ENCODE data around the gene CTNNB1.

The CTNNB1 gene

GRCh38 chr3:41288785-41289184 is 89.5 kb downstream of the CTNNB1 start:
- no peaks in the 10 kb centered on the region for H3K27me3 ChIP-seq (replicated peaks; ENCODE audit: insufficient read depth, low read length)
- TF ChIP-seq EZH2phosphoT487 (IDR thresholded peaks at IDR 0.05; ENCODE audit: low read length) = no peak
- TF ChIP-seq EZH2 (optimal IDR thresholded peaks at IDR 0.05; ENCODE audit: low read depth, low read length) = no peak
- TF ChIP-seq CTCF (IDR thresholded peaks at IDR 0.05; ENCODE audit: low read length) = no peak
- H3K9me2 ChIP-seq (replicated peaks; ENCODE audit: insufficient read depth, low read length) = no peaks in the 10 kb centered on the region
- no peak overlapping the region for H3K27ac ChIP-seq (ENCODE audit: low read length)
- H2AFZ ChIP-seq (ENCODE audit: low read length) = no peak overlapping the region
- no peak for DNase-seq
- no peaks in the 10 kb centered on the region for H3K4me1 ChIP-seq (ENCODE audit: low read length)
- H3K9me3 ChIP-seq (replicated peaks; ENCODE audit: insufficient read depth, low read length) = no peaks in the 10 kb centered on the region
- no peak overlapping the region for H3K4me3 ChIP-seq (ENCODE audit: low read length)
- no peak overlapping the region for H3K4me2 ChIP-seq (ENCODE audit: low read depth, low read length)
- no peaks in the 10 kb centered on the region for H3F3A ChIP-seq (ENCODE audit: insufficient read depth, low read length)
- H3K79me2 ChIP-seq (ENCODE audit: low read length) = no peaks in the 10 kb centered on the region
- no peak overlapping the region for H3K9ac ChIP-seq (ENCODE audit: low read length)
- H4K20me1 ChIP-seq (ENCODE audit: insufficient read depth, low read length) = no peaks in the 10 kb centered on the region
- H3K36me3 ChIP-seq (replicated peaks; ENCODE audit: insufficient read depth, low read length) = no peaks in the 10 kb centered on the region

All from MM.1S (cell line).